ENCODE data around the gene VPS13A. TPM values are rescaled to one million over a fixed set of nuclear protein-coding genes. Genes with fewer than 3 reads are reported as not detected.

VPS13A gene
- total and polyA plus RNA-seq, 4 donors, result 6.6 to 46.1 (median 32.6) TPM

DNA sequence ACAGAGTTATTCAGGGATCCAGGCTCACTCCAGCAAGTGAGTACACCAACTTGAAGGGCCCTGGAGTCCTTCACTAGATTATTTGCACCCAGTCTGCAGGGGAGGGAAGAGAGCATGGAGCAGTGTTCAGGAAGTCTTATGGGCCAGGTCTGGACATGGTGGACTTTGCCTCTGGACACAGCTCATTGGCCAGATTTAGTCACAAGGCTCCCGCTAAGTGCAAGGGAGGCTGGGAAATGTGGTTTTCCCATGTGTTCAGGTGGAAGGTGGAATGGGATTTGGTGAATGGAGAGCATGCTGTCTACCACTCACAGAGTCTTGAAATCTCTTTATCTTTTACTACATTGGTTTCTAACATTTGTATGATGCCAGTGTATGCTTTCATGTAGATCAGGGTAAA lies 270.3 kb downstream of the VPS13A start:
- no peak for DNase-seq
- Histone ChIP-seq H3K4me1 (ENCODE audit: control insufficient read depth in 1 of 2, insufficient read depth in 2 of 2, low read length in 2 of 2) (no peaks in the 10 kb centered on the region), H3K36me3 (ENCODE audit: control insufficient read depth in 1 of 2, insufficient read depth in 2 of 2, low read length in 1 of 2) (no peaks in the 10 kb centered on the region), H3K9me3 (ENCODE audit: control insufficient read depth, low read length) (peaks cover 2% of the 10 kb centered on the region), H3K4me3 (ENCODE audit: low read length in 2 of 2) (no peak overlapping the region), H3K27me3 (ENCODE audit: control insufficient read depth in 1 of 2, insufficient read depth in 2 of 2, low read length in 1 of 2) (no peaks in the 10 kb centered on the region), H3K27ac (ENCODE audit: low read depth in 1 of 2, low read length in 2 of 2) (no peak overlapping the region)
- WGBS, 2 donors, result 97 to 100% methylated on average over 1 of the region's 1 CpG
- no peak for ATAC-seq (ENCODE audit: low FRiP score)
- intact Hi-C loops (cut with DNase I), result no loop called here

- Histone ChIP-seq H3K4me1 (ENCODE audit: control insufficient read depth in 1 of 2, insufficient read depth in 2 of 2, low read length in 2 of 2) (no peaks in the 10 kb centered on the region), H3K4me3 (ENCODE audit: low read length in 2 of 2) (no peak overlapping the region), H3K9me3 (ENCODE audit: control insufficient read depth, low read length) (peaks cover 2% of the 10 kb centered on the region), H3K27ac (ENCODE audit: low read depth in 1 of 2, low read length in 2 of 2) (no peak overlapping the region), H3K36me3 (ENCODE audit: control insufficient read depth in 1 of 2, insufficient read depth in 2 of 2, low read length in 1 of 2) (no peaks in the 10 kb centered on the region), H3K27me3 (ENCODE audit: control insufficient read depth in 1 of 2, insufficient read depth in 2 of 2, low read length in 1 of 2) (no peaks in the 10 kb centered on the region)
- ATAC-seq (ENCODE audit: low FRiP score) (no peak), DNase-seq (no peak)
- intact Hi-C loops (cut with DNase I), result loop anchor here in 1 of 2 donors (10.0 kb wide), 1 partner anchor 585 kb away; the partner anchor contains the start of gene GNAQ
- 45 to 51% methylated on average over 12 of the region's 12 CpGs for WGBS, 2 donors
Observed at GRCh38 chr9:77449240-77450084, 272.1 kb downstream of the VPS13A start.

DNA sequence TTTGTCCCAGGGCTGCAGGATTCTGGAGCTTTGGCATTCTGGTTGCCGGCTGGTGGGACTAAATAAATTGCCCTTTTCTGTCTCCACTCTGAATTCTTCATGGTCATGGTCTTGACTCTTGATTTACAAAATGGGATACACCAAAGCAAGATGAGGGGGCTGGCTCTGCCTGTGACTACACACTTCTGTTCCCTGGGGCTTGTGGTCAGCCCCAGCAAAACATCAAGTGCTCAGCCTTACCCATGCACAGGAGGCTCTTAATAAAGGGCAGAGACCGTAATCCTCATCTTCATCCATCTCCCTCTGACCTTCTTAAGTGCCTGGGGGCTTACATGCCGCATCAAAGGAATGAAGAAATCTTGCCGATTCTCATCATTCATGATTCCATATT lies 272.7 kb downstream of the VPS13A start:
- WGBS, 2 donors, result 91 to 94% methylated on average over 4 of the region's 4 CpGs
- intact Hi-C loops (cut with DNase I), result loop anchor here in 1 of 2 donors (10.0 kb wide), 1 partner anchor 585 kb away; the partner anchor contains the start of gene GNAQ
- ATAC-seq (ENCODE audit: low FRiP score), result no peak

DNA sequence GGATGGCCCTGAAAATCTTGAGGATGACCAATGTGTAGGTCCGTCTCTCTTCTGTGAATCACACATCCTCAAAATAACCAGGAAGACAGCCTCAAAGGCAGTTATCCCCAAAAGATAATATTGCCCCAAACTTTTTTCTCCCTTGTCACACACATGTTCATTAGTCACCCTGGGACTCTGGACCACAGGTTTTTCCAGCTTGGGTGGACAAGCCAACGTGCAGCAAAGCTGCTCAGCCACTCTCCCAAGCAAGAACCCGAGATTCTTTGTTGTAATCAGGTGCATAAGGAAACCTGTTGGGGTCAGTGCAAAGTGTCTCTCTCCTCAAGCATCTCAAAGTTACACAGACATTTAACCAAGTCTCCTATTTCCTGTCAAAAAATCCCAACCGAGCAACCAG lies 274.2 kb downstream of the VPS13A start:
- ATAC-seq (ENCODE audit: low FRiP score) (no peak), DNase-seq (no peak)
- 79 to 94% methylated on average over 4 of the region's 4 CpGs for WGBS, 2 donors
- intact Hi-C loops (cut with DNase I), result loop anchor here in 1 of 2 donors (10.0 kb wide), 1 partner anchor 583 kb away; the partner anchor contains the start of gene GNAQ
- Histone ChIP-seq H3K27ac (ENCODE audit: low read depth in 1 of 2, low read length in 2 of 2) (no peak overlapping the region), H3K4me3 (ENCODE audit: low read length in 2 of 2) (no peak overlapping the region), H3K27me3 (ENCODE audit: control insufficient read depth in 1 of 2, insufficient read depth in 2 of 2, low read length in 1 of 2) (no peaks in the 10 kb centered on the region), H3K36me3 (ENCODE audit: control insufficient read depth in 1 of 2, insufficient read depth in 2 of 2, low read length in 1 of 2) (no peaks in the 10 kb centered on the region), H3K4me1 (ENCODE audit: control insufficient read depth in 1 of 2, insufficient read depth in 2 of 2, low read length in 2 of 2) (no peaks in the 10 kb centered on the region), H3K9me3 (ENCODE audit: control insufficient read depth, low read length) (peaks cover 2% of the 10 kb centered on the region)

More for the DNA sequence above, 272.7 kb downstream of the VPS13A start:
- Histone ChIP-seq H3K4me1 (ENCODE audit: control insufficient read depth in 1 of 2, insufficient read depth in 2 of 2, low read length in 2 of 2) (no peaks in the 10 kb centered on the region), H3K36me3 (ENCODE audit: control insufficient read depth in 1 of 2, insufficient read depth in 2 of 2, low read length in 1 of 2) (no peaks in the 10 kb centered on the region), H3K27ac (ENCODE audit: low read depth in 1 of 2, low read length in 2 of 2) (no peak overlapping the region), H3K27me3 (ENCODE audit: control insufficient read depth in 1 of 2, insufficient read depth in 2 of 2, low read length in 1 of 2) (no peaks in the 10 kb centered on the region), H3K9me3 (ENCODE audit: control insufficient read depth, low read length) (peaks cover 2% of the 10 kb centered on the region), H3K4me3 (ENCODE audit: low read length in 2 of 2) (no peak overlapping the region)
- DNase-seq, result no peak

- Histone ChIP-seq H3K27me3 (ENCODE audit: control insufficient read depth in 1 of 2, insufficient read depth in 2 of 2, low read length in 1 of 2) (no peaks in the 10 kb centered on the region), H3K27ac (ENCODE audit: low read depth in 1 of 2, low read length in 2 of 2) (no peak overlapping the region), H3K36me3 (ENCODE audit: control insufficient read depth in 1 of 2, insufficient read depth in 2 of 2, low read length in 1 of 2) (no peaks in the 10 kb centered on the region), H3K4me1 (ENCODE audit: control insufficient read depth in 1 of 2, insufficient read depth in 2 of 2, low read length in 2 of 2) (no peaks in the 10 kb centered on the region), H3K9me3 (ENCODE audit: control insufficient read depth, low read length) (no peaks in the 10 kb centered on the region), H3K4me3 (ENCODE audit: low read length in 2 of 2) (no peak overlapping the region)
- DNase-seq (no peak), ATAC-seq (ENCODE audit: low FRiP score) (no peak)
- intact Hi-C loops (cut with DNase I), result loop anchor here in 1 of 2 donors (10.0 kb wide), 1 partner anchor 581 kb away; the partner anchor contains the start of gene GNAQ
- 92 to 93% methylated on average over 14 of the region's 14 CpGs for WGBS, 2 donors
Observed at GRCh38 chr9:77453825-77454647, 276.7 kb downstream of the VPS13A start.

GRCh38 chr9:77454663-77455062 lies 277.3 kb downstream of the VPS13A start:
- Histone ChIP-seq H3K4me3 (ENCODE audit: low read length in 2 of 2) (no peak overlapping the region), H3K4me1 (ENCODE audit: control insufficient read depth in 1 of 2, insufficient read depth in 2 of 2, low read length in 2 of 2) (no peaks in the 10 kb centered on the region), H3K27me3 (ENCODE audit: control insufficient read depth in 1 of 2, insufficient read depth in 2 of 2, low read length in 1 of 2) (no peaks in the 10 kb centered on the region), H3K27ac (ENCODE audit: low read depth in 1 of 2, low read length in 2 of 2) (no peak overlapping the region), H3K36me3 (ENCODE audit: control insufficient read depth in 1 of 2, insufficient read depth in 2 of 2, low read length in 1 of 2) (no peaks in the 10 kb centered on the region), H3K9me3 (ENCODE audit: control insufficient read depth, low read length) (no peaks in the 10 kb centered on the region)
- WGBS, 2 donors, result 91 to 92% methylated on average over 3 of the region's 3 CpGs
- intact Hi-C loops (cut with DNase I), result loop anchor here (5.0 to 10.0 kb wide), 3 partner anchors 298 to 580 kb away; partner anchors contain the start of gene GNAQ (in 2 of the 2)
- ATAC-seq (ENCODE audit: low FRiP score) (no peak), DNase-seq (no peak)

- DNase-seq (no peak), ATAC-seq (ENCODE audit: low FRiP score) (no peak)
- Histone ChIP-seq H3K9me3 (ENCODE audit: control insufficient read depth, low read length) (no peaks in the 10 kb centered on the region), H3K27me3 (ENCODE audit: control insufficient read depth in 1 of 2, insufficient read depth in 2 of 2, low read length in 1 of 2) (no peaks in the 10 kb centered on the region), H3K4me1 (ENCODE audit: control insufficient read depth in 1 of 2, insufficient read depth in 2 of 2, low read length in 2 of 2) (no peaks in the 10 kb centered on the region), H3K4me3 (ENCODE audit: low read length in 2 of 2) (no peak overlapping the region), H3K27ac (ENCODE audit: low read depth in 1 of 2, low read length in 2 of 2) (no peak overlapping the region), H3K36me3 (ENCODE audit: control insufficient read depth in 1 of 2, insufficient read depth in 2 of 2, low read length in 1 of 2) (no peaks in the 10 kb centered on the region)
- intact Hi-C loops (cut with DNase I), result loop anchor here (5.0 to 10.0 kb wide), 3 partner anchors 297 to 579 kb away; partner anchors contain the start of gene GNAQ (in 2 of the 2)
- WGBS, 2 donors, result 89 to 90% methylated on average over 8 of the region's 8 CpGs
Observed at GRCh38 chr9:77455312-77455927, 278.1 kb downstream of the VPS13A start.

DNA sequence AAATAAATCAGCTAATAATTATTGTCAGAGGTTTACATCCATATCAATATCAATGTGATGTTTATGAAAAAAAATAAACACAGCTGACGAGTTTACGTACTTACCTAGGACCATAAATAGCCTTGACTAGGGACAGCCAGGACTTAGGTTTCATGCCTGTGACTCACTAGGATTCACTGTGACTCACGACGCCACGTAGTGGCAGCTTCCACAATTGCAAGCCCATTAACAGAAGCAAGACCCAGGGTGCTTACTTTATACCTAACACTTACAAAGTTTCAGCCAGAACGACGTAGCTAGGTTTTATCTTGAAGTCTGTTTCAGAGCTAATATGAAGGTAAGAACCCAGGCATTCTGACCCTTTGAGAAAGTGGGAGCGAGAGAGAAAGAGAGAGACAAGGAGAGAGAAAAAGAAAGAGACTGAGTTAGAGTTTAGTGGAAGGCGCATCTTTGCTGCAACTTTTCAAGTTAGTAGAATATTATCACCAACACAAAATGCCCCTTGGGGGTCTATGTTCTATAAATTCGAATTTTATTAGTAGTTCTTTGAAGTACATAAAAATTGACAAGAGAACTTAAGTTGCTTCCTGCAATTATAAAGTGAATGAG lies 279.6 kb downstream of the VPS13A start:
- 16 to 20% methylated on average over 10 of the region's 10 CpGs for WGBS, 2 donors
- intact Hi-C loops (cut with DNase I), result loop anchor here (5.0 to 10.0 kb wide), 3 partner anchors 295 to 578 kb away; partner anchors contain the start of gene GNAQ (in 2 of the 2)
- DNase-seq (peak; percentile 87 to 92), ATAC-seq (ENCODE audit: low FRiP score) (peak; percentile 91)
- Histone ChIP-seq H3K4me1 (ENCODE audit: control insufficient read depth in 1 of 2, insufficient read depth in 2 of 2, low read length in 2 of 2) (no peaks in the 10 kb centered on the region), H3K27me3 (ENCODE audit: control insufficient read depth in 1 of 2, insufficient read depth in 2 of 2, low read length in 1 of 2) (no peaks in the 10 kb centered on the region), H3K27ac (ENCODE audit: low read depth in 1 of 2, low read length in 2 of 2) (no peak overlapping the region), H3K9me3 (ENCODE audit: control insufficient read depth, low read length) (no peaks in the 10 kb centered on the region), H3K4me3 (ENCODE audit: low read length in 2 of 2) (no peak overlapping the region), H3K36me3 (ENCODE audit: control insufficient read depth in 1 of 2, insufficient read depth in 2 of 2, low read length in 1 of 2) (no peaks in the 10 kb centered on the region)

All from aorta (tissue), 5 donors.